ENCODE data around the gene CTNND2. TPM values are rescaled to one million over a fixed set of nuclear protein-coding genes. Genes with fewer than 3 reads are reported as not detected.

CTNND2 gene
- total RNA-seq, 3 donors from 2014 or later (not counting 1 experiment from before 2014, with no cell fraction given), result not detected

DNA sequence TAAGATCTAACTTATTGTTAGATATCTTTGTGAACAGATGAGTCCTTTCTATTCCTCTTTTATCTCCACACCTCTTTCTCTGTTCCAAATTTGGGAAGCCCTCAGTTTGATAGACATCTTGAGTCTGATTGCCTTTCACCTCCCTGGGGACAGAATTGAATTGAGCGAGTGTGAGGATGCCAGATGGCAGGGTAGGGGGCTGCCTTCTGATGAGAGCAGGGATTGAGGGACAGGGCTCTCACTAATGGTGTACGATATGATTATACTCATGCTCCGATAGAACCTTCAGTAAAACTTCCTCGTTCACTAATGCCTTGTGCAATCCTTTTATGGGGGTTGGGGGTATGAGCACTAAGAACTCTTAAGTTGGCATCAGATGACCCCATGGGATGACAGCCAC is 971.1 kb downstream of the CTNND2 start:
- H3K4me3 Mint-ChIP-seq, result no peak overlapping the region
- H3K9me3 ChIP-seq (ENCODE audit: control insufficient read depth, insufficient read depth, low read length), result no peaks in the 10 kb centered on the region
- H3K27ac Mint-ChIP-seq, result no peak overlapping the region
- DNase-seq (no peak), ATAC-seq (no peak)
- no peaks in the 10 kb centered on the region for H3K4me1 ChIP-seq (ENCODE audit: control insufficient read depth, insufficient read depth, low read length)
- H3K27ac ChIP-seq (ENCODE audit: low read length), result no peak overlapping the region
- peaks cover 3 to 4% of the 10 kb centered on the region in 2 donors for H3K9me3 Mint-ChIP-seq
- intact Hi-C loops (cut with micrococcal nuclease), result no loop called here
- TF ChIP-seq CTCF (IDR thresholded peaks at IDR 0.05), result no peak
- no peaks in the 10 kb centered on the region for H3K36me3 Mint-ChIP-seq
- H3K27me3 Mint-ChIP-seq (ENCODE audit: low read depth in 2 of 2), result peaks cover 0 to 6% of the 10 kb centered on the region in 2 donors
- no peaks in the 10 kb centered on the region for H3K36me3 ChIP-seq (ENCODE audit: control insufficient read depth, insufficient read depth, low read length)
- no peak overlapping the region for H3K4me3 ChIP-seq (ENCODE audit: low read length)
- H3K27me3 ChIP-seq (ENCODE audit: control insufficient read depth, insufficient read depth, low read length), result no peaks in the 10 kb centered on the region
- no peaks in the 10 kb centered on the region for H3K4me1 Mint-ChIP-seq
- 91% methylated on average over 4 of the region's 4 CpGs for WGBS (ENCODE audit: insufficient coverage)

- no peak overlapping the region for H3K4me3 Mint-ChIP-seq
- no peak overlapping the region for H3K4me3 ChIP-seq (ENCODE audit: low read length)
- 67% methylated on average over 1 of the region's 1 CpG for WGBS (ENCODE audit: insufficient coverage)
Measured at GRCh38 chr5:10932426-10932825, 971.8 kb downstream of the CTNND2 start.

DNA sequence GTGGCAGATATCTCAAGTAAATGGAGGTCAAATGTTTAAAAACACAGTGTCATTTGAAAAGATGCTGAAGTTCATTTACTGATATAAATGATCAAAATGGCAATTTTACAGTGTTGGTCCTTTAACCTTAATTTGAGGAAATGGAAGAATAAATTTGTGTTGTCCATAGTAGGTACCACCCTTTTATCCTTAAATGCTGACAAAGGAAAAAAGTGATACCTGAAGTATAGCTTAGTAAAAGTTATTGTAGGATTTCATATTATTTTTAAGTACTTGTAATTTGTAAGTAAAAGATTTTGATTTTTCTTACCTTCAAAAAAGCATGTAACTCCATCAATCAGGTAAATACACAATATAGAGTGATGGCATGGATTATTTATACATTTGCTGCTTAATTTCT is 976.6 kb downstream of the CTNND2 start:
- peaks cover 3 to 4% of the 10 kb centered on the region in 2 donors for H3K9me3 Mint-ChIP-seq
- no peak overlapping the region for H3K4me3 Mint-ChIP-seq
- no peaks in the 10 kb centered on the region for H3K27me3 ChIP-seq (ENCODE audit: control insufficient read depth, insufficient read depth, low read length)
- H3K4me1 ChIP-seq (ENCODE audit: control insufficient read depth, insufficient read depth, low read length), result no peaks in the 10 kb centered on the region
- H3K4me3 ChIP-seq (ENCODE audit: low read length), result no peak overlapping the region
- intact Hi-C loops (cut with micrococcal nuclease), result no loop called here
- no peak overlapping the region for H3K27ac Mint-ChIP-seq
- H3K4me1 Mint-ChIP-seq, result no peaks in the 10 kb centered on the region
- H3K36me3 Mint-ChIP-seq, result no peaks in the 10 kb centered on the region
- TF ChIP-seq CTCF (IDR thresholded peaks at IDR 0.05), result no peak
- DNase-seq (no peak), ATAC-seq (no peak)
- H3K27me3 Mint-ChIP-seq (ENCODE audit: low read depth in 2 of 2), result peaks cover 0 to 6% of the 10 kb centered on the region in 2 donors
- no peaks in the 10 kb centered on the region for H3K36me3 ChIP-seq (ENCODE audit: control insufficient read depth, insufficient read depth, low read length)
- H3K27ac ChIP-seq (ENCODE audit: low read length), result no peak overlapping the region
- no peaks in the 10 kb centered on the region for H3K9me3 ChIP-seq (ENCODE audit: control insufficient read depth, insufficient read depth, low read length)

More at GRCh38 chr5:10932426-10932825, 971.8 kb downstream of the CTNND2 start:
- Mint-ChIP-seq H3K27ac (no peak overlapping the region), H3K9me3 (peaks cover 3 to 4% of the 10 kb centered on the region in 2 donors), H3K27me3 (ENCODE audit: low read depth in 2 of 2) (peaks cover 0 to 6% of the 10 kb centered on the region in 2 donors), H3K36me3 (no peaks in the 10 kb centered on the region), H3K4me1 (no peaks in the 10 kb centered on the region)
- no peak for TF ChIP-seq CTCF (IDR thresholded peaks at IDR 0.05)
- Histone ChIP-seq H3K4me1 (ENCODE audit: control insufficient read depth, insufficient read depth, low read length) (no peaks in the 10 kb centered on the region), H3K36me3 (ENCODE audit: control insufficient read depth, insufficient read depth, low read length) (no peaks in the 10 kb centered on the region), H3K27ac (ENCODE audit: low read length) (no peak overlapping the region), H3K9me3 (ENCODE audit: control insufficient read depth, insufficient read depth, low read length) (no peaks in the 10 kb centered on the region), H3K27me3 (ENCODE audit: control insufficient read depth, insufficient read depth, low read length) (no peaks in the 10 kb centered on the region)
- DNase-seq (no peak), ATAC-seq (no peak)
- intact Hi-C loops (cut with micrococcal nuclease), result no loop called here

- Mint-ChIP-seq H3K4me1 (no peaks in the 10 kb centered on the region), H3K27me3 (ENCODE audit: low read depth in 2 of 2) (peaks cover 3 to 11% of the 10 kb centered on the region in 2 donors), H3K4me3 (no peak overlapping the region), H3K9me3 (no peaks in the 10 kb centered on the region), H3K36me3 (no peaks in the 10 kb centered on the region), H3K27ac (no peak overlapping the region)
- 81% methylated on average over 3 of the region's 3 CpGs for WGBS (ENCODE audit: insufficient coverage)
- intact Hi-C loops (cut with micrococcal nuclease), result no loop called here
- Histone ChIP-seq H3K27me3 (ENCODE audit: control insufficient read depth, insufficient read depth, low read length) (no peaks in the 10 kb centered on the region), H3K27ac (ENCODE audit: low read length) (no peak overlapping the region), H3K4me1 (ENCODE audit: control insufficient read depth, insufficient read depth, low read length) (no peaks in the 10 kb centered on the region), H3K36me3 (ENCODE audit: control insufficient read depth, insufficient read depth, low read length) (no peaks in the 10 kb centered on the region), H3K9me3 (ENCODE audit: control insufficient read depth, insufficient read depth, low read length) (no peaks in the 10 kb centered on the region), H3K4me3 (ENCODE audit: low read length) (no peak overlapping the region)
- ATAC-seq, result no peak
- no peak for DNase-seq
- no peak for TF ChIP-seq CTCF (IDR thresholded peaks at IDR 0.05)
Measured at GRCh38 chr5:10923310-10923709, 980.9 kb downstream of the CTNND2 start.
